Activated gamma-delta T cell treated with Interleukin-2 at 50 U/mL for 16 hours (primary cell): Measurements from ENCODE around the gene PLOD3.
"Not testable (repeated sequence)": the region's sequence is repeated elsewhere in the genome, so short reads cannot be mapped to it uniquely, and the experiment has no call there.

Source experiments
- DNase-seq: peaks from one replicate; pipeline ENCODE4 v3.0.0-alpha.2; 2020

The PLOD3 gene

DNA sequence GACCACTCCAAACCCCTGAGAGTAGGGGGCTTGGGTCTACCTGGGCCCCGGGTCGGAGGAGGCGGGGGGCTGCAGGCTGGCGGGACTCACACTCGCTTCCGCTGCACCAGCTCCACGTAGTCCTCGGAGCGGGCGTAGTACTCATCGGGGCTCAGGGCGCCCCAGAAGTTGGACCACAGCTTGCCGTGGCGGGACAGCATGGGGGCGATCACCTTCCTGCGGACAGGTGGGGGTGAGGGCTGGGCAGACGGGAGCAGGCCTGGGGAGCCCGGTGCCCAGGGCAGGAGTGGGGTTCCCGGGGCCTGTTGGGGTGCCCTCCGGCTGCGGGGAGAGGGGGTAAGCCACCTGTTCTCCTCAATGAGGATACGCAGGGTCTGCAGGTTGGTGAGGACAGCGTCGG is 5.9 kb downstream of the PLOD3 start:
- DNase-seq, result no peak

DNA sequence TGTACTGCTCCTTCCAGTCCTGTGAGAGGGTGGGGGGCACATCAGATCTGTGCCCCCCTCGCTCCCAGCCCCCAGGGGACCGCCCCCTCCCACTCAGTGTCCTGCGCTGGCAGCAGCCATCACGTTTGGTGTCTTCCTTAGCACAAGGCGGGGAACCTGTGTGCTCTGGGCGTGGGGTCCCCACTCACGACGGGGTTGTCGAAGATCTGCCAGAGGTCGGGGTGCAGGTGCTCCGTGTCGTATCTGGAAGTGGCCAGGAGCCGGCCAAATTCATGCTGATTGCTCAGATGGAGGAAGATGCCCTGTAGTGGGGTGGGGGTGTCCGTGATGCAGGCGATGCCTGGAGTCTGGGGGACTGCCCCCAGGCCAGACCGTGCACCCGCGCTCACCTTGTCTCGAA is 7.2 kb downstream of the PLOD3 start:
- no peak for DNase-seq

DNA sequence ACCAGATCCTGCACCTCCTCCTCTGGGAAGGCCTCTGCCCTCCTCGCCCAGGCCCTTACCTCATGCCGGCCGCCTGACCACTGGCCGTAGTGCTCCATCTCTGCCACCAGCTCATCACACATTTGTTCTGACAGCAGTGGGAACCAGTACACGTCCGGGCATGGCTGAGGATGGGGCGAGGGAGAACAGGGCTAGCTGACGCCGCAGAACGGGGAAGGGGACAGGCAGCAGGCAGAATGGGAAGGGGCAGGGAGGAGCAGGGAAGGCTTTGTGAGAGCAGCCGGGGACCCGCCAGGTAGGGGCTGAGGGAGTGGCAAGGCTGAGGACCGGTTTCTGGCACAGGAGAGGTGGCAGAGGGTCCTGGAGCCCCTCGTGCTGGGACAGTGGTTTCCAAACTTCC is 8.6 kb downstream of the PLOD3 start:
- no peak for DNase-seq

DNA sequence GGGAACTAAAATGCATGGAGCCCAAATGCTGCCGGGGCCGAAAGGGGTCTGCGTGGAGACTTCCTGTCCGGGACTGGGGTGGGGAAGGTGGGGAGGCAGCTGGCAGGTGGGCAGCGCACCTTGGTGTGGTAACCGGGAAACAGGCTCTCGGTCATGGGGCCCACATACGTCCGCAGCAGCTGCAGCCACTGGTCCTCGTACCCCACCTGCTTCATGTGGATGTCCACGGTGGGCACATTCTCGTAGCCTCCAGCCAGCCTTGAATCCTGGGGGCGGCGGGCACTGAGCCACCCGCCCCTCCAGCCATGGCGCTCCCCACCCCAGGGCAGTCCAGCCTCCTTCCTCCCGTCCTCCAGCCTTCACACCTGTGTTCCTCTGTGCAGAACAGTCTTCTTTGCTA is 9.9 kb downstream of the PLOD3 start:
- DNase-seq, result no peak

DNA sequence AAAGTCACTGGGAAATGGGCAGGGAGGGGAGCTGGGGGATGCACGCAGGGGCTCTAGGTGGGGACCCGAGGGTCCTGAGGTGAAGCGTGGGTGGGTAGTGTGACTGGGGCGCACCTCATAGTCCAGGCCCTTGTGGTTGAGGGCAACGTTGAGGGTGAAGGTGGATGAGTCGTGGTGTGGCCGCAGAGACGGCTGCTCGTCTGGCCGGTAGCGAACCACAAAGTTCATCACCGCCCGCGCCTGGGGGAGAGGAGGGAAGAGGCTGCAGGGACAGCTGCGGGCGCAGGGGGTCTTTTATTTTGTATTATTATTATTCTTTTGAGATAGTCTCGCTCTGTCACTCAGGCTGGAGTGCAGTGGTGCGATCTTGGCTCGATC is 10.7 kb downstream of the PLOD3 start:
- no peak for DNase-seq

DNA sequence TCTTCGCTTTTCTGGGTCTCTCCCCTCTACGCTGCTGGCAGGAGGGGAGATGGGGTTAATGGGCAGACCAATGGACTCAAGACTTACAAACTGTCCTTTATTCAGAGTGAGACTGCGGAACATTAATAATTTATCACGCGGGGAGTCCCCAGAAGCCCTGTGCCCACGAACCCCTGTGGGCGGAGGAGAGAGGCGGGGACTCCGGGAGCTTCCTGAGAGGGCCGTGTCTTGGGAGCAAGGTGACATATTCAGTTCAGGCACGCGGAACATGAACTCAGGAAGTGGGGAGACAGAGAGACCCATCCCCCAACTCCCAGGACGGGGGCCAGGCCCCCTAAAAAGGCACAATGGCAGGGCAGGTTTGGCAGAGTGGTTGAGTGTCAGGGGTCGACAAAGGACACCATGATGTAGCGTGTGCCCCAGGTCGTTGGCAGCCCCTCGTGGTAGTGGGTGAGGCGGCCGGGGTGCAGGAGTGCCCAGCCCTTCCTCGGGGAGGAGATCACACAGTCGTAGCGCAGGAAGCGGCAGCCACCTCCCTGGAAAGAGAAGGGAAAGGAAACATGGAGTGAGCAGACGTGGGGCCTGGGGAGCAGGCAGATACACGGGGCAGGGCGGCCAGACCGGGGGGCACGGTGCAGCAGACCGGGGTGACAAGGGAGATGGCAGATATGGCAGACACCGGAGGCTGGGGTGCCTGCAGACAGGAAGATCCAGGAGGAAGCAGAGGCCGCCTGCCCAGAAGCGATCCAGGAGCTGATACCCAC is 11.3 kb downstream of the PLOD3 start:
- no peak for DNase-seq

DNA sequence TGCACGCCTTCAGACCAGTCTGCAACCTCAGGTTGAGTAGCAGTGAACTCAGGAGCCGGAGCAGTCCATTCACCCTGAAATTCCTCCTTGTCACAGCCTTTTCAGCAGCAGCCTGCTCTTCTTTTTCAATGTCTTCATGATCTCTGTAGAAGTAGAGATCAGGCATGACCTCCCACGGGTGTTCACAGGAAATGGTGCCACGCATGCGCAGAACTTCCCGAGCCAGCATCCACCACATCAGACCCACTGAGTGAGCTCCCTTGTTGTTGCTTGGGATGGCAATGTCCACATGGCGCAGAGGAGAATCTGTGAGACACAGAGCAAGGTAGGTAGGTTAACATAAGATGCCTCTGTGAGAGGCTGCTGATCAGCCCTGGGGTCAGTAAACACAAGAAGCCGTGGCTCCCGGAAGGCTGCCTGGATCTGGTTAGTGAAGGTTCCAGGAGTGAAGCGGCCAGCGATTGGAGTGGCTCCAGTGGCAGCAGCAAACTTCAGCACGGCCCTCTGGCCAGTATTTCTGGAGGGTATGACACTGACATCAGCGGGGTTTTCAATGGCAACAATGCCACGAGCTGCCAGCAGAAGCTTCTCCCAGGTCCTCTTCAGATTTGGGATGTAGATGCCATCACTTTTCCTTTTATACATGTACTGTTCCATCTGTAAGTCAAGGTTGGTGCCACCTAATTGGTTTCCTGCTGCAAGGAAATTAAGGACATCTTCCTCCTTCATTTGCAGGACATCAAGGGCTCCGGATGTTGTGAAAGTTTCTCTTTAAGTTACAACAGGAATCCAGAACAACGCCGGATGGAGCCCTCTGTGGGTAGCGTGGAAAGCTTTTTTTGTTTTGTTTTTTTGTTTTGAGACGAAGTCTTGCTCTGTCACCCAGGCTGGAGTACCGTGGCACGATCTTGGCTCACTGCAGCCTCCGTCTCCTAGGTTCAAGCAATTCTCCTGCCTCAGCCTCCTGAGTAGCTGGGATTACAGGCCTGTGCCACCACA is 13.3 kb downstream of the PLOD3 start:
- not testable (repeated sequence) for DNase-seq

DNA sequence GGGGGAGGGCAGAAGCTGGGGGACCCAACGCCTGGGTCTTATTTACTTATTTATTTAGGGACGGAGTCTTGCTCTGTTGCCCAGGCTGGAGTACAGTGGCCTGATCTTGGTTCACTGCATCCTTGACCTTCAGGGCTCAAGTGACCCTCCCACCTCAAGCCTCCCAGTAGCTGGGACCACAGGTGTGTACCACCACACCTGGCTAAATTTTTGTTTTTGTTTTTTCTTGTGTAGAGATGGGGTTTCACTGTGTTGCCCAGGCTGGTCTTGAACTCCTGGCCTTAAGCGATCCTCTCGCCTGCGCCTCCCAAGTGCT is 14.8 kb downstream of the PLOD3 start:
- no peak for DNase-seq

DNA sequence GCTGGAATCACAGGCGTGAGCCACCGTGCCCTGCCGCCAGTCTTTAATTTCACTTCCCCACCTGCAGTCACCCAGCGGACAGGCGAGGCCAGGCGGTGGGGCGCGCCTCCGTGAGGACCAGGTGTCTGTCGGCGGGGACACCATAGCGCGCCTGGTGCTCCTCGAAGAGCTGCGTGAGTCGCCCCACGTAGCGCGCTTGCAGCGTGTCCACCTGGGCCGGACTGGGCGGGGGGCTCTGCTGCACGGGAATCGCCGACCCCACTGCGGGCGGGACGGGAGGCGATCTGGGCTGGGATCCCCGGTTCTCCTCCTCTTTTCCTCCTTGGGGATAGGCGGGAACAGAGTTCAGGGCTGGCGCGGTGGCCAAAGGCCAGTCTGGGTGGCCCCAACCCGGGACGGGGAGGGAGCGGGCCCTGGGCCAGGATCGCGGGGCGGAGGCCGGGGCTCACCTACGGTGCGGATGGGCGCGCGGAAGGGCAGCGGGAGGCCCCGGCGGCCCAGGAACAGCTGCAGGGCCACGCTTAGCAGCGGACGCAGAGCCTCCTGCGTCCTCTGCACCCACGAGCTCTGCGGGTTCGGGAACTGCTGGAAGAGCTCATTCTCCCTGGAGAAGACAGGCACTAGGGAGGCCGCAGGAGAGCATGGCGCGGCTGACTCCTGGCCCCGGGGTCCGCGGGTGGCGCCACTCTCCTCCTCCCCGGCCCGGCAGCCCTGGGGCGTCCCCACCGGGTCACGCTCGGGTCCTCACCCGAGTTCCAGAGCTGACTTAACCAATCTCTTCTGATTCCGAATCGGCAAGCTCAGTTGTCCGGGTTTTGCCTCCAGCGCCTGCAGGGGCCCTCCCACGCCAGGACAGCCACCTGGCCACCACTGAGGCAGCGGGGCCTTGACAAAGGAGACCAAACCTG is 15.4 kb downstream of the PLOD3 start:
- DNase-seq, result no peak

DNA sequence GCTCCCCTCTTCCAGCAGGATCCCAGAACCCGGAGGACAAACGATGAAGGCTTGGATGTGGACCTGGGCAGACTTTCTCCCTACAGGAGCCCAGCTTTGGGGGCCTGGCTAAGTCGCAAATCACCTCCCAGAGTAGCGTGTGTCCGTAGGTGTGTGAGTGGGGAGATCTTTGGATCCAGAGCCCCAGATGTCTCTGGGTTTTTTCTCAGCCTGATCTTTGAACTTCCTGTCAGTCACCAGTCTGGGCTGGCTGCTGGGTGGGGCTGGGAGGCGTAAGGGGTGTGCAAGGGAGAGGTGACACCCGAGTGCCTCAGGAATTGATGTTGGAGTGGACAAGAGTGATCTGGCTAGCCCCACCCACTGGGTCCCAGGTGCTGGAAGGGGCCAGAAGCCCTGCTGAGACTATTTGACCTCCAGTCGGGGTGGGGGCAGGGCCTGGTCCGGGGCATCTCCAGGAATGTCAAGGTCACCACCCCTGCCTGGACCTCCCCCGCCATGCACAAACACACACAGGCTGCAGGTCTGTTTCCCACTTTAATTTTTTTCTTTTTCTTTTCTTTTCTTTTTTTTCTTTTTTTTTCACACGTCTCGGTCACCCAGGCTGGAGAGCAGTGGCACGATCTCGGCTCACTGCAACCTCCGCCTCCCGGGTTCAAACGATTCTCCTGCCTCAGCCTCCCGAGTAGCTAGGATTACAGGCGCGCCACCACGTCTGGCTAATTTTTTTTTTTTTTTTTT is 16.4 kb downstream of the PLOD3 start, which contains the start of gene MOGAT3:
TSS of gene MOGAT3 (minus strand) at position 175 of the 738 bp plus-strand sequence. CDS start 182 bp downstream, outside the sequence.
- no peak for DNase-seq

DNA sequence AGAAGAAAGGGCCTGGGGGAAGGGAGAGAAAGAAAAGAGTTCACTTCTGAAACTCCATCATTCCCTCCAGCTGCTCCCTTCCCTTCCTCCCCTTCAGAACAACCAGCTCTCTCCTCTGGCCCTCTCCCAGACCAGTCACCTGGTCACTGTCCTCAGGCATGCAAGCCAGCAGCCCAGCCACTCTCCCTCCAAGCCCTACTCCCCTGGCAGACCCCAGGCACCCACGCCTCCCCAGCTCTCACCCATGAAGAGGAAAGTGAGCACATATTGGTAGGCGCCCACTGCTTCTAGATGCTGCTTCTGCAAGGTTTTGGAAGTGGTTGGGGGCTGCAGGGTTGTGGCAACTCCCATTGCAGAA is 16.9 kb downstream of the PLOD3 start:
- no peak for DNase-seq

DNA sequence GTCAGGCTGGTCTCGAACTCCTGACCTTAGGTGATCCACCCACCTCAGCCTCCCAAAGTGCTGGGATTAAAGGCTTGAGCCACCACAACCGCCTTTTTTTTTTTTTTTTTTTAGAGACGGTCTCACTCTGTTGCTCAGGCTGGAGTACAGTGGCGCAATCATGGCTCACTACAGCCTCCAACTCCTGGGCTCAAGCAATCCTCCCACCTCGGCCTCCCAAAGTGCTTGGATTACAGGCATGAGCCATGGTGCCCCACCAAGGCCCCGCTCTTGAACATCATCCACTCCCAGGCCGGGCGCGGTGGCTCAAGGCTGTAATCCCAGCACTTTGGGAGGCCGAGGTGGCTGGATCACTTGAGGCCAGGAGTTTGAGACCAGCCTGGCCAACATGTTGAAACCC is 17.9 kb downstream of the PLOD3 start:
- DNase-seq, result not testable (repeated sequence)

DNA sequence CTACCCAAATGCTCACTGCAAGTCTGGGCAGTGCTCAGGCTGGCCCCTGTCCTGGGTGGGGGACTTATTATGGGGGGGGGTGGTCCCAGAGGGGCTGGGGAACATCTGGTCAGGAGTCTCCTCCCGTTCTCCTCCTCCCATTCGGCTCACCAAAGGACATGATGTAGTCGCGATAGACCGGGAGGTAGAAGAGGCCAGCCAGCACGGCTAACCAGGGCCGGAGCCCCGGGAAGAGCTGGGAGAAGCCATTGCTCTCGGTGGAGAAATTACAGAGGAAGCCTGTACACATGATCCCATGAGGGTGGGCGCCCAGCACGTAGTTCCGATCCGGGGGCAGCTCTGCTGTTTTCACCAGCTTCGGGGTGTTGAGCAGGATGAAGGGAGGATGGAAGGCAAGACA is 18.9 kb downstream of the PLOD3 start:
- no peak for DNase-seq

DNA sequence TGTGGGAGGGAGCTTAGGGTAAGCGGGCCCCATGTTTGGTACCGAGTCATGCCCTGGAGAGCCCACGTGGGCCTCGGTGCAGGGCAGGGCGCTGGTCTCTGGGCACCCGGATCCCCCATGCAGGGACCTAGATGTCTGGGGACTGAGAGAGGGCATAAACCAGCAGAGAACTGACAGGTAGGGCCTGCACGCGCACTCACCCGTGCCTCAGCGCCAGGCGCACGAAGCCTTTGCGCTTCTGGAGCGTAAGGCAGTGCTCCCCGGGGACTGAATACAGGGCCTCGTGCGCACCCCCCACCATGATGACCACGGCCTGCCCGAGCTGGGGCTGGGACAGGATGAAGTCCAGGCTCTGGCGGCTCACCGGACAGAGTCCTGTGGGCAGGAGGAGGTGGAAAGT is 19.4 kb downstream of the PLOD3 start:
- DNase-seq, result no peak

DNA sequence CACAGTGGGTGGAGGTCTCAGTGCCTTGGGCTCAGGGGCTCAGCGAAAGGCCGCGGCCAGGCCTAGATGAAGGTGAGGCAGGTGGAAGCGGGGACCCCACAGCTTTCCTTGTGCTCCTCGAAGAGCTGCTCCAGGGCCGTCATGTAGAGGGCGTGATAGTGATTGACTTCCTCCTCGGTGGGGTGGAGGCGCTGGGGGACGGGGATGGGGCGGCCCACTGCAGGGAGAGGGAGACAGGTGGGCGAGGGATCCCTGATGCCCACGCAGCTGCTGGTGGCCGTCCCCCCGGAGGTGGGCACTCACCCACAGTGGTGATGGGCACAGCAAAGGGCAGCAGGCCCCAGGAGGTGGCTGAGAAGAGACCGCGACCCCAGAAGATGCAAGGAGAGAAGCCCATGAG is 21.5 kb downstream of the PLOD3 start:
- no peak for DNase-seq

DNA sequence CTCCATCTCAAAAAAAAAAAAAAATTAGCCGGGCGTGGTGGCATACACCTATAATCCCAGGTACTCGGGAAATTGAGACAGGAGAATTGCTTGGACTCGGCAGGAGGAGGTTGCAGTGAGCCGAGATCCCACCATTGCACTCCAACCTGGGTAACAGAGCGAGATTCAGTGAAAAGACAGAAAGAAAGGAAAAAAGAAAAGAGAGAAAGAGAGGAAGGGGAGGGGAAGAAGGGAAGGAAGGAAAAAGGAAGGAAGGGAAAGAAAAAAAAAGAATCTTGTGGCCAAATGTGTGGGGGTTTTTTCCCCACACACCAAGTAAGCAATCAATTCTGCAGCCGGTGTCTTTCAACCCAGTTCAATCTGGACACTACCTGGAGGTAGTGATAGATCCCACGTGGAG is 28.3 kb downstream of the PLOD3 start:
- no peak for DNase-seq

DNA sequence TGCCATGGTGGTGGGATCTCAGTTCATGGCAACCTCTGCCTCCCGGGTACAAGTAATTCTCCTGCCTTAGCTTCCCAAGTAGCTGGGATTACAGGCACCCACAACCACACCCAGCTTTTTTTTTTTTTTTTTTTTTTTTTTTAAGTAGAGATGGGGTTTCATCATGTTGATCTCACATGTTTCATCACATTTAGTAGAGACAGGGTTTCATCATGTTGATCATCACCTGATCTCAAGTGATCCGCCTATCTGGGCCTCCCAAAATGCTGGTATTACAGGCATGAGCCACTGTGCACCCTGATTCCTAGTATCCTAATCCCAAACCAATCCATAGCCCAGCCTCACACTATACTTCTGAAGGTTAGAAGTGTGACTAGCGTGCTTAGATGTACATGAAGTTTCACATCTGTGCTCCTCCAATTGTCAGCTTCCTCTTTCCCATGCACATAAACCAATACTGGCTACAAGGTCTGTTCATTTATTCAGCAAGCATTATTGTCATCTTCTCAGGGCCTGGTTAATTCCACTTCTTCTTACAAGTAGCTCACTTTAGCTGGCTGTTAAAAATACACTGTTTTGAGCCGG is 30.4 kb downstream of the PLOD3 start:
- no peak for DNase-seq

DNA sequence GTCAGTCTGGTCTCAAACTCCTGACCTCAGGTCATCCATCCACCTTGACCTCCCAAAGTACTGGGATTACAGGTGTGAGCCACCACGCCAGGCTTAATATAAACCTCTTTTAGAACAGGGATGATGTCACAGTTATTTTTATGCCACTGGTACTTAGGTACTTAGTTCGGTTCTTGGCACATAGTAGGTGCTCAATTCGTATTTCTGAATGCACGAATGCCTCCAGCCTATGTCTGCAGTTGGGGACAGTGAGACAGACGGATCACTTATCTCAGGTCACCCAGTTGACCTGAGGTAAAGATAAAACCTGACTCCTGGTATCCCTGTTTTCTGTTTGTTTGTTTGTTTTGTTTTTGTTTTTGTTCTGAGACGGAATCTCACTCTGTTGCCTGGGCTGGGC is 31.2 kb downstream of the PLOD3 start:
- DNase-seq, result no peak

DNA sequence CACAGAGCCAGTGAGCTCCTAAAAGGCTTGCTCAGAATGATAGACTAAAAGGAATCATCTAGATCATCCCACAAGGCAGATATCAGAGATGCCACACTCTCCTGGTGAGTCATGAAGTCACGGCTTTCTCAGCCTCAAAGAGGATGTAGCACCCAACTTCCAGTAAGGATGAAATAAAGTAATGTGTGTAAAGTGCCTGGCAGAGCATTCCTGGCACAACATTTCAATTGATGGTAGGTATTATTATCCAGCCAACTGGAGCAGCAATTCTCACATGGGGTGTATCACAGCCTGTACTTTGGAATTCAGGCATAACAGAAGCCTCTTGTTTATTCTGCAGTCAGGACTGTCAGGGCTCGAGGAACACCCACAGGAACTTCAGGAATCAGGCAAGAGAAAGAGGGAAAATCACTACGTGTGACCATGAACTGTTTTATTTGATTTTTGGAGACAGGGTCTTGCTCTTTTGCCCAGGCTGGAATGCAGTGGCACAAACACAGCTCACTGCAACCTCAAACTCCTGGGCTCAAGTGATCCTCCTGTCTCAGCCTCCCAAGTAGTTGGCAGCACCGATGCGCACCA is 32.0 kb downstream of the PLOD3 start:
- DNase-seq, result no peak

DNA sequence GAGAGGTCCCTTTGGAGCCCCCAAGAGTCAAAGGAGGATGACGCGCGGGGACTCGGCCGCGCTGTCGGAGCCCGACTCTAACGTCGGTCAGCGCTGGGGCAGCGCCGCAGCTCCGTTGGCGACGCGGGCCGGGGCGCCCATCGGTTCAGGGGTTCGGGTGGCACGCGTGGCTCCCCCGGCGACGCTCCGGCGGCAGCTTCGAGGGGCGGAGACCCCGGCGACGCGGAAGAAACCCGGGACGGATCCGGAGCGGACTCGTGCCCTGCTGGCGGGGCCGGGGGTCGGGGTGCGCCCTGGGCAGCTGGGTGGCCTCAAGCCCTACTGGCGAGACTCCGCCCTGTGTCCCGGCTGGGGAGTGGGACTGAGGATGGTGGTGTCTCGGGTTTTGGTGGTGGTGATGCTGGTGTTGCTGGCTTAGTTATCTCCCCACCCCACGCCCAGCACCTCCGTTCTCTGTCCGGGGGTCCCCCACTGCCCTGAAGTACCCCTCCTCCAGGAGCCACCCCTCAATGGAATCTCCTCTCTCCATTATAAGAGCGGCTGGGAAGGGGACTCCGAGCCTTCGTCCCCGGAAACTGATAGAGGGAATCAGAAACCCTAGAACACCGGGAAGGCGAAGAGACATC is 37.1 kb downstream of the PLOD3 start, which contains the start of gene NAT16:
TSS of gene NAT16 (minus strand) at position 164 of the 626 bp plus-strand sequence. CDS start 5,486 bp downstream, outside the sequence.
- no peak for DNase-seq

DNA sequence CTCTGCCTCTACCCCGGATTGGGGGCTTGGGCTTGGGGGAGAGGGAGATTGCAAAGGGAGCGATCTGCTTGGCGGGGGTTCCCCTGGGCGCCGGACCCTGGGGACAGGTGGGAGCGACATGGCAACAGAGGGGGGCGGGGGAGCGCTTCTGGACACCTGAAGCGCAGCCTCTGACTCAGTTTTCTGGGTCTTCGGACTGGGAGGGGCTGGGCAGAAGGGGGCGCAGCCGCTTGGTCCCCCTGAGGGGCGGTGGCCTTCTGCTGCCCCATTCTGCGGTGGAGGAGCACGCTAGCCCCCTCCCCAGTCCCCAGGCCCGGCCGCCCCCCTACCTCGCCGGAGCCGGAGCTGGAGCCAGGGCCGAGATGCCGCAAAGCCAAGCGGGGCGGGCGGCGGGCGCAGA is 37.7 kb downstream of the PLOD3 start:
- no peak for DNase-seq
